ENCODE measurements around the gene DCBLD1. TPM values are rescaled to one million over a fixed set of nuclear protein-coding genes. Genes with fewer than 3 reads are reported as not detected.

DCBLD1 gene
- polyA plus RNA-seq, 3 donors: 2.9 to 3.3 (median 3.1) TPM

DNA sequence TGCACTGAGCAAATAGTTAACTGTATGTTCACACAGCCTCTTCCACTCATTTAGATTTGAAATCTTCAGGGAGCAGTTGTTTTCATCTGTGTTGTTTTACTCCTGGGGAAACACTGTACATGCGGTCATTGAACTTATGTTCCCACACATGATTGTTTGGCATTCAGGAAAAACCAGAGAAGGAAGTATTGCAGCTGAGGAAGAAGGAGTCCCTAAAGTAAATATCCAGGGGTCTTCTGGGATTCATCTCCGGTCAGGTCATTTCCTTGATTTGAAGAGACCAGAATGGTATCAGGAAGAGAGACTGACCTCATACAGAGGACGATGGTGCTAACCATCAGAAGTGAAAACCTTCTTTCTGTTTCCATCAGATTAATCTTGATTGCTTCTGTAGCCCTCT, 52.5 kb downstream of the DCBLD1 start:
- Histone ChIP-seq H4K20me1 (ENCODE audit: insufficient read depth, low read length) (no peaks in the 10 kb centered on the region), H3K36me3 (replicated peaks in 1 of 2; ENCODE audit: control insufficient read depth in 1 of 2, insufficient read depth in 2 of 2, low read length in 2 of 2) (peaks cover 0 to 4% of the 10 kb centered on the region in 2 donors), H3K27ac (ENCODE audit: low read depth in 1 of 2, low read length in 2 of 2) (no peak overlapping the region), H3K9ac (ENCODE audit: insufficient read depth, low read length, poor library complexity, severe bottlenecking) (no peak overlapping the region), H3K27me3 (ENCODE audit: control insufficient read depth in 2 of 2, insufficient read depth in 2 of 2, low read length in 2 of 2) (no peaks in the 10 kb centered on the region), H3K4me2 (replicated peaks; ENCODE audit: extremely low read depth, low read length, poor library complexity, severe bottlenecking) (no peak overlapping the region), H3K79me2 (ENCODE audit: insufficient read depth, low read length) (no peaks in the 10 kb centered on the region), H3K9me3 (replicated peaks in 1 of 2; ENCODE audit: control insufficient read depth in 1 of 2, insufficient read depth in 1 of 2, low read length in 2 of 2) (no peaks in the 10 kb centered on the region), H3K4me1 (ENCODE audit: control insufficient read depth in 1 of 2, insufficient read depth in 2 of 2, low read length in 2 of 2) (no peaks in the 10 kb centered on the region), H2AFZ (ENCODE audit: insufficient read depth, low read depth, low read length, poor library complexity, severe bottlenecking) (no peak overlapping the region), H3K4me3 (replicated peaks in 1 of 3; ENCODE audit: low read depth in 2 of 3, low read length in 3 of 3) (no peak overlapping the region)
- WGBS (ENCODE audit: insufficient coverage): 100% methylated on average over 2 of the region's 3 CpGs
- TF ChIP-seq, protein P1, sequence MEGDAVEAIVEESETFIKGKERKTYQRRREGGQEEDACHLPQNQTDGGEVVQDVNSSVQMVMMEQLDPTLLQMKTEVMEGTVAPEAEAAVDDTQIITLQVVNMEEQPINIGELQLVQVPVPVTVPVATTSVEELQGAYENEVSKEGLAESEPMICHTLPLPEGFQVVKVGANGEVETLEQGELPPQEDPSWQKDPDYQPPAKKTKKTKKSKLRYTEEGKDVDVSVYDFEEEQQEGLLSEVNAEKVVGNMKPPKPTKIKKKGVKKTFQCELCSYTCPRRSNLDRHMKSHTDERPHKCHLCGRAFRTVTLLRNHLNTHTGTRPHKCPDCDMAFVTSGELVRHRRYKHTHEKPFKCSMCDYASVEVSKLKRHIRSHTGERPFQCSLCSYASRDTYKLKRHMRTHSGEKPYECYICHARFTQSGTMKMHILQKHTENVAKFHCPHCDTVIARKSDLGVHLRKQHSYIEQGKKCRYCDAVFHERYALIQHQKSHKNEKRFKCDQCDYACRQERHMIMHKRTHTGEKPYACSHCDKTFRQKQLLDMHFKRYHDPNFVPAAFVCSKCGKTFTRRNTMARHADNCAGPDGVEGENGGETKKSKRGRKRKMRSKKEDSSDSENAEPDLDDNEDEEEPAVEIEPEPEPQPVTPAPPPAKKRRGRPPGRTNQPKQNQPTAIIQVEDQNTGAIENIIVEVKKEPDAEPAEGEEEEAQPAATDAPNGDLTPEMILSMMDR (IDR thresholded peaks at IDR 0.05): no peak
- Mint-ChIP-seq H3K36me3 (peaks cover 9 to 12% of the 10 kb centered on the region in 2 donors), H3K4me3 (no peak overlapping the region), H3K4me1 (peaks cover 4% of the 10 kb centered on the region), H3K27ac (no peak overlapping the region), H3K27me3 (ENCODE audit: low read depth in 3 of 3) (no peaks in the 10 kb centered on the region), H3K9me3 (peaks cover 0 to 2% (median 0%) of the 10 kb centered on the region in 7 donors)
- DNase-seq: no peak
- intact Hi-C loops (cut with micrococcal nuclease): no loop called here

DNA sequence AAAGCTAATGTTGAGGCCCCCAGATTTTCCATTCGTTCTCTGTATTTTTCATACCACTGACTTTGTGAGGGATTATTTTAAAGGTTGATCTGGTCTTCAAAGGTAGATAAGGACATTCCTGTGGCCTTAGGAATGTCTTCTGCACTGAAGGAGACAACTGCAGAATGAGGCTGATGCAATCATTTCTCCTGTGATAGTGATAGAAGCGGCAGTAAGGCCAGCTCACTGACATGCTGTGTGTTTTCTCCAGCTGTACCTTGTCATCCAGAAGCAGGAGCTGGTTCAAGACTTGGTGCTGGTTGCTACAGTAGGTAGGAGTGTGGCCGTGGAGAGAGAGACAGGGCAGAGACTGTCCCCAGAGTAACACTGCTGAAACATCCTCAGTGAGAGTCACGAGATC, 53.8 kb downstream of the DCBLD1 start:
- Mint-ChIP-seq H3K36me3 (peaks cover 13 to 23% of the 10 kb centered on the region in 2 donors), H3K4me1 (peaks cover under 1% of the 10 kb centered on the region), H3K9me3 (peaks cover 0 to 2% (median 0%) of the 10 kb centered on the region in 7 donors), H3K27ac (no peak overlapping the region), H3K27me3 (ENCODE audit: low read depth in 3 of 3) (no peaks in the 10 kb centered on the region), H3K4me3 (no peak overlapping the region)
- no peaks in the 10 kb centered on the region for H3K9me3 ChIP-seq (replicated peaks in 1 of 2; ENCODE audit: control insufficient read depth in 1 of 2, insufficient read depth in 1 of 2, low read length in 2 of 2)
- no peak overlapping the region for H3K4me2 ChIP-seq (replicated peaks; ENCODE audit: extremely low read depth, low read length, poor library complexity, severe bottlenecking)
- H3K9ac ChIP-seq (ENCODE audit: insufficient read depth, low read length, poor library complexity, severe bottlenecking): no peak overlapping the region
- TF ChIP-seq, protein P1 (IDR thresholded peaks at IDR 0.05): no peak
- H3K27me3 ChIP-seq (ENCODE audit: control insufficient read depth in 2 of 2, insufficient read depth in 2 of 2, low read length in 2 of 2): no peaks in the 10 kb centered on the region
- WGBS (ENCODE audit: insufficient coverage): 92% methylated on average over 2 of the region's 4 CpGs
- H3K27ac ChIP-seq (ENCODE audit: low read depth in 1 of 2, low read length in 2 of 2): no peak overlapping the region
- peaks cover 0 to 13% of the 10 kb centered on the region in 2 donors for H3K36me3 ChIP-seq (replicated peaks in 1 of 2; ENCODE audit: control insufficient read depth in 1 of 2, insufficient read depth in 2 of 2, low read length in 2 of 2)
- no peak overlapping the region for H2AFZ ChIP-seq (ENCODE audit: insufficient read depth, low read depth, low read length, poor library complexity, severe bottlenecking)
- no peaks in the 10 kb centered on the region for H3K79me2 ChIP-seq (ENCODE audit: insufficient read depth, low read length)
- intact Hi-C loops (cut with micrococcal nuclease): no loop called here
- H3K4me3 ChIP-seq (replicated peaks in 1 of 3; ENCODE audit: low read depth in 2 of 3, low read length in 3 of 3): no peak overlapping the region
- no peaks in the 10 kb centered on the region for H4K20me1 ChIP-seq (ENCODE audit: insufficient read depth, low read length)
- no peak for DNase-seq
- no peaks in the 10 kb centered on the region for H3K4me1 ChIP-seq (ENCODE audit: control insufficient read depth in 1 of 2, insufficient read depth in 2 of 2, low read length in 2 of 2)

Data from CD14-positive monocyte (primary cell).